Measurements from ENCODE around the gene DAGLB.
A peak's percentile ranks its signal among the peaks of the same experiment; 100 is the strongest.
"Not testable (repeated sequence)": the region's sequence is repeated elsewhere in the genome, so short reads cannot be mapped to it uniquely, and the experiment has no call there.

DAGLB gene

GRCh38 chr7:6430271-6430940 lies 17.3 kb downstream of the DAGLB start:
- DNase-seq, result no peak

- DNase-seq, result no peak
Measured at GRCh38 chr7:6425948-6426347, 21.8 kb downstream of the DAGLB start.

- no peak for DNase-seq
Measured at GRCh38 chr7:6423942-6424701, 23.6 kb downstream of the DAGLB start.

- DNase-seq, result peak in 1 of 5 donors; percentile 44
Measured at GRCh38 chr7:6422926-6423632, 24.7 kb downstream of the DAGLB start.

- DNase-seq, result no peak
Measured at GRCh38 chr7:6422095-6422494, 25.7 kb downstream of the DAGLB start.

GRCh38 chr7:6420680-6421079 lies 27.1 kb downstream of the DAGLB start:
- no peak for DNase-seq

DNA sequence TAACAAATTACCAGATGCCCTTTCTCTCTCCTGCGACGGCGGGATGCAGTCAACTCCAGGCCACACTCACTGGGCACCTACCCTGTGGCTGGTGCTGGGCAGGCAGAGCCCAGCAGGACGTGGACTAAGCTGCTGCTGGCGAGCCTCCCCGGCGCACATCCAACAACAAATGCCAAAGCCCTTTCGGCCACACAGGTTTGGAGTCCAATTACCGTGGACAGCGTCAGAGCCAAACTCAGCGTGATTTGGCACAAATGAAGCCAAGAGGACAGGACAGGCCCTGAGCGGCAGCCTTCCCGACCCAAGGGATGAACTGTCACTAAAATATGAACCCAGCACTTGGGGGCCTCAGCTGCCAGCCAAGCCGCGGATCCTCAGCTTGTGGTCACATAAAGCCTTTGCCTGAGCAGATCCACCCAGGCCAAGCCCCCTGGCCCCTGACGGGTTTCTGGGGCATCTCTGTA lies 28.4 kb downstream of the DAGLB start:
- no peak for DNase-seq

- no peak for DNase-seq
Measured at GRCh38 chr7:6417408-6417807, 30.3 kb downstream of the DAGLB start.

GRCh38 chr7:6416516-6417145 lies 31.1 kb downstream of the DAGLB start:
- DNase-seq, result no peak

- no peak for DNase-seq
Measured at GRCh38 chr7:6413637-6414036, 34.1 kb downstream of the DAGLB start.

DNA sequence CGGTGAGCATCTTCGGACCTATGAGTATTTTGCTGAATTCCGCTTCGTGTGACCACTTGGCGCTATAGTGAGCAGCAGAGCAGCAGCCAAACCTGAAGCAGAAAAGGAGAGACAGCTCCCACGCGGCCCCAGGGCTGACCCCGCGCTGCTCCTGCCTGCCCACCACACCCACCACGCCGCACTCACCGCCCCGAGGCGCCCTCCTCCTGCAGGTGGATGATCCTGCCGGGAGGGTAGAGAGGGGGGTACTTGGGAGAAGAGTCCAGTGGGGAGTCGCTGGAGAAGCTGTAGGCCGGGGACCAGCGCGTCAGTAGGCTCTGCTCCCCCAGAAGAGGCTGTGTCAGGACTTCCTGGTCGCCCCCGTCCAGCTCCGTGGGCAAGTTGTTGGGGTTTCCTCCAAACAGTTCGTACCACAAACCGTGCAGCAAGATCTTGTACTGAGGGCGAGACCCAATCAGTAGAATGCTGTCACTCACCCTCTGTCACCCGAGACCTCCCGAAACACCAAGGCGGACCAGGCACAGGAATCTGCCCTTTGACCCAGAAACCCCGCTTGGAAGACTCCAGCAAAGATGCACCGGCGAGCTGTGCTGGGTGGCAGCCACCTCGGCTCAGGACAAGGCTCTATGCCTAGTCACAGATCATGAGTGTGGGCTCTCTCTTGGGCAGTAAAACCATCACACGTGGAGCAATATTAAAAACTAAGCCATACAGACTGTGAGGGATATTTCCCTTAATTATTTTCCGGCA lies 37.6 kb downstream of the DAGLB start:
- DNase-seq, result no peak

DNA sequence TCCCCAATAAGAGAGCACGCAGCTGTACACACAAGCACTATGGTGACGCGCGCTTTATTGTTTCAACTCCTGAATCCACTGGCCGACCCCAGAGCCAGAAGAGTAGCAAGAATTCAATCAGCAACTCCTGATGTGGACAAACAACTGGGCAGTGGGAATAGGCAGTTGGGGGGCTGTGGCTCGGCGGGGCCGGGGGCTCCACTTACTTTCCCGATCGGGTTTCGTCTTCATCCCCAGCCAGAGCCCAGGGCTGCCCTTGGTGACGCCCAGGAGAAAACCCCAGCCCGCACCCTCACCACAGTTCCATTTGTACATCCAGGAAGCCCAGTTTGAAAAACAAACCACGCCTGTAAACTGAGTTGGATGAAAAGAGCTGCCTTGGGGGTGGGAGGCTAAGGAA lies 38.7 kb downstream of the DAGLB start:
- DNase-seq, result no peak

GRCh38 chr7:6407434-6407833 lies 40.3 kb downstream of the DAGLB start:
- DNase-seq, result no peak

- no peak for DNase-seq
Measured at GRCh38 chr7:6406121-6406520, 41.6 kb downstream of the DAGLB start.

- no peak for DNase-seq
Measured at GRCh38 chr7:6403907-6404306, 43.8 kb downstream of the DAGLB start.

- no peak for DNase-seq
Measured at GRCh38 chr7:6402741-6403140, 45.0 kb downstream of the DAGLB start.

GRCh38 chr7:6402041-6402440 lies 45.7 kb downstream of the DAGLB start:
- DNase-seq, result no peak

- DNase-seq, result no peak
Measured at GRCh38 chr7:6401536-6401935, 46.2 kb downstream of the DAGLB start.

- not testable (repeated sequence) for DNase-seq
Measured at GRCh38 chr7:6400243-6401105, 47.3 kb downstream of the DAGLB start.

DNA sequence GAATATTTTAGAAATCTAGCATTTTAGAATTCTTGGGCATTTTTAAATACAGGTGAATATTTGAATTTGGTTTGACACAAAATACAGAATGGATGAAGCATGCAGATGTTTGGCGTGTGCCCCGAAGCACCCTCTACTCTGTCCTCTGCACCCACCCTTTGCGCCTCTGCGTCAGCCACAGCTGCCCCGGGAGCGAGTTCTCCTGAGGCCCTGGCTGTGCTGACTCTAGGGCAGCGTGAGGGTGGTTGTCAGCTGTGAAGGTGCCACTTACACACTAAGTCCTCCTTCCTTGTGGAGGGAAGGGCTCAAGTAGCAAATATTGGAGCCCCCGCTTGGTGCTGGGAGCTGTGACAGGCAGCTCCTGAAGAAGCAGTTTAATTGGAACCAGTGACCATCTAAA lies 48.4 kb downstream of the DAGLB start:
- DNase-seq, result no peak

- no peak for DNase-seq
Measured at GRCh38 chr7:6398943-6399342, 48.8 kb downstream of the DAGLB start.

Data from T-helper 1 cell (primary cell).